Stimulated activated naive CD8-positive, alpha-beta T cell treated with anti-CD3 and anti-CD28 coated beads, Interleukin-15, Interleukin-2, amounts not matched to agents 100 ng/mL and 50 ng/mL, for 24 hours (primary cell): ENCODE measurements around the gene TPTE2.
"Not testable (repeated sequence)": the region's sequence is repeated elsewhere in the genome, so short reads cannot be mapped to it uniquely, and the experiment has no call there.

Experiments used
- H3K27ac Mint-ChIP-seq: one replicate; pipeline ENCODE4 v1.8.0; 2021; ENCODE audit warnings: mild to moderate bottlenecking, mixed read lengths
- H3K27me3 Mint-ChIP-seq: one replicate; pipeline ENCODE4 v1.8.0; 2021; ENCODE audit warnings: mixed read lengths
- H3K36me3 Mint-ChIP-seq: one replicate; pipeline ENCODE4 v1.8.0; 2021; ENCODE audit warnings: low read depth, mixed read lengths
- H3K4me1 Mint-ChIP-seq: one replicate; pipeline ENCODE4 v1.8.0; 2021; ENCODE audit warnings: low read depth, mixed read lengths
- H3K4me3 Mint-ChIP-seq: one replicate; pipeline ENCODE4 v1.8.0; 2021; ENCODE audit warnings: mild to moderate bottlenecking, mixed read lengths
- H3K9me3 Mint-ChIP-seq: one replicate; pipeline ENCODE4 v1.8.0; 2021; ENCODE audit warnings: mixed read lengths

Gene TPTE2

DNA sequence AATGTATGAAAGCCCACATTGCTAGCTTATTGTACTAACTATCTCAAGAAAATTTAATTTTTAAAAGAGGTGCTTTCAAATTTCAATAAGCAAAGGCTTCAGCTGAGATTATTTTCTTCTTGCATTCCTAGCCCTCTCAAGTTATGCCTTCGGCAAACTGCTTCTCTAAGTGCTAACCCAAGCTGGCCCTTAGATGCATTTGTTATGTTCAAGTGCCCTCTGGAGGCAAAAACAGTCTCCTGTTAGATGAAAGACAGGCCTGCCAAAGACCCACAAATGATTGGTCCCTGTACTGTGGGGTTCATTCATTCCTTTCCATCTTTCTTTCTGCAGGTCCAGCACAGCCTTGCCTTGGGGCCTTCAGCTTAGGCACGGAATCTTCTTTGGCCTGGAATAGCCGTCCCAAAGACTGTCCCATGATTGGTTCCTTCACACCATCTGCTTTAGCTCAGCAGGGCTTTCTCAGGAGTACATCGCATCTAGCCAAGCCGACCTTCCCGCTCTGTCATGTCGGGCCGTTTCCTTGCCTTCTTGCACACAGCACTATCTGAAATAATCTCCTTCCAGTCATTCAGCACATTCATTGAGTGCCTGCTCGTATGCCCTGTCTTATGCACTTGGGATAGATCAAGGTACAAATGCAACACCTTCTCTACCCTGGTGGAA lies 26.4 kb upstream of the TPTE2 start:
- Mint-ChIP-seq H3K36me3 (peaks cover 4% of the 10 kb centered on the region), H3K4me1 (peaks cover 24% of the 10 kb centered on the region), H3K27ac (peak overlapping the region; percentile 91), H3K4me3 (peak overlapping the region; percentile 83), H3K27me3 (peaks cover 4% of the 10 kb centered on the region), H3K9me3 (no peaks in the 10 kb centered on the region)

DNA sequence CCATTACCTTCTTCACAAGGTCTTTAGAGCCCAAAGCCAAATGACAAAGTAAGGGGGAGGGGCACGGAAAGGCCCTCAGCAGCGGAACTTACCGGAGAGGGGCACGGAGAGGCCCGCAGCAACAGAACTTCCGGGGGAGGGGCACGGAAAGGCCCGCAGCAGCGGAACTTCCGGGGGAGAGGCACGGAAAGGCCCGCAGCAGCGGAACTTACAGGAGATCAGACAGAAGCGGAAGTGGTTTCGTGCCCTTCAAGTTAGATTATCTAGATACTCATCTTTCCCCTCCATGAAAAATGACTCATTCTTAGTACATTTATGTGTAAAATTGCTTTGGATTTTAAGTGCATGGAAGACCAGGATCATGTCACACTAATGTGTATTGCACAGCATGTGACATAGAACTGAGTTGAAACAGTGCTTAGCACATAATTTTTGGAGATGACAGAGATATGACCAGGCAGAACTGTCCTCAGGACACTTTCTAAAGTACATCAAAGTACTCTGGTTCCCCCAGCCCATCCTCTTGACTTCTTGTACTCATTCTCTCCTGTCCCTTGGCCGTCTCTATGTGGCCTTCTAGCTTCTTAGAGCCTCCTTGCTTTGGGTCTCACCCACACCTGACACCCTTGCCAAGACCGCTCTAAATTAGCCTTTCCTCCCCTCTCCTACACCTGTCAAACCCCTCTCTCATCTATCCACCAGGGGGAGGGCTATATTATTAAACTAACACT lies 25.7 kb upstream of the TPTE2 start:
- Mint-ChIP-seq H3K27me3 (peaks cover 4% of the 10 kb centered on the region), H3K27ac (peak overlapping the region; percentile 91), H3K4me1 (peaks cover 24% of the 10 kb centered on the region), H3K36me3 (peaks cover 4% of the 10 kb centered on the region), H3K4me3 (peak overlapping the region; percentile 83), H3K9me3 (no peaks in the 10 kb centered on the region)

DNA sequence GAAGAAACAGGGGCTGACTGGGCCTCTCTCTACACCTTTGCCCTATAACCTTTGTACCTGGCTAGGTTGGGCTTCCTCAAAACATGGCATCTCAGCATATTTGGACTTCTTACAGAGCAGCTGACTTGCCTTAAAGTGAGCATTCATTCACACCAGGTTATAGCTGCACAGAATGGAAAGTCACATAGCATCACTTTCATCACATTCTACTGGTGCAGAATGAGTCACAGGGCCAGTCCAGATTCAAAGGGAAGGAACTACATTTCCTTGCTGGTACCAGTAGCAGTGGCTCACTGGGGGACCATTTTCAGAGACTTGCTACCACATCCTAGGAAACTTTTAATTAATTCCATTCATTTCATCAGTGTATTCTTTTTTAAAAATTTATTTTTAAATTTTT lies 20.3 kb upstream of the TPTE2 start:
- Mint-ChIP-seq H3K27me3 (peaks cover 8% of the 10 kb centered on the region), H3K27ac (no peak overlapping the region), H3K4me3 (no peak overlapping the region), H3K4me1 (peaks cover 9% of the 10 kb centered on the region), H3K9me3 (peaks cover 3% of the 10 kb centered on the region), H3K36me3 (peaks cover 4% of the 10 kb centered on the region)

DNA sequence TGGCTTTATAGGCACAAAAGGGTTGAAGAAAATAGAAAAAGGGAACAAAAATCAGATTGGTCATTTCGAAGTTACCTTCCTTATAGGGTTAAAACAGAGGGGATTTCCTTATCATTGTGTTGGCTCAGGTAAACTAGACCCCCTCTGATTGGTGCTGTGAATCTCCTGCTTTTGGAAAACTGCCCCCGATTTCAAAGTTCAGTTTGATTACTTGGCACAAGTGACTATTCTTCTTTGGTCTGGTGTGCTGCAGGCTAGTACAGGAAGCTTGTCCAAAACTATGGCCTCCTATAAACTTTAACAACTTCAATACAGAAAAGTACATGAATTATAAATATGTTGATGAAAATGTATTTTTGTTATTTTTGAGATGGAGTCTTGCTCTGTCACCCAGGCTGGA lies 13.9 kb upstream of the TPTE2 start:
- no peaks in the 10 kb centered on the region for H3K4me1 Mint-ChIP-seq
- no peak overlapping the region for H3K4me3 Mint-ChIP-seq
- no peak overlapping the region for H3K27ac Mint-ChIP-seq
- H3K36me3 Mint-ChIP-seq = no peaks in the 10 kb centered on the region
- peaks cover 1% of the 10 kb centered on the region for H3K9me3 Mint-ChIP-seq
- H3K27me3 Mint-ChIP-seq = peaks cover 8% of the 10 kb centered on the region

DNA sequence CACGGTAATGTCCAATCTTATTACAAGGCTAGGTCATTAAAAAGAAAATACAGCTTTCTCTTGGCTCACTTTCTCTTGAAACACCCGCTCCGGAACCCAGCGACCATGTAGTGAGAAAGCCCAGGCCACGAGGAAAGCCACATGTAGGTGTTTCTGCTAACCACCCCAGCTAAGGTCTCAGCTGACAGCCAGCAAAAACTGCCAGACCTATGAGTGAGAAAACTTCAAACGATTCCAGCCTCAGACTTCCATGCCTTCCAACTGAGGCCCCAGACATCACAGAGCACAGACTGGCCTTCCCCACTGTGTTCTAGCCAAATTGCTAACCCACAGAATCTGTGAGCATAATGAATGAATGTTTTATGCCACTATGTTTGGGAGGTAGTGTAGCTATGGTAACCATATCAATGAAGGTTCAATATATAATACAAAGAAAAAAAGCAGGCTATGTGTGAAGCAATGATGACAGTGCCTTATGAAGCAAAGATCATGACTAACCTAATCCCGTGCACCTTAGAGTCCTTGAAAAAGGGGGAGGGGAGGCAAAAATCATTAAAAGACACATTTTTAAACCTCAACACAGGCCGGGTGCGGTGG lies 11.9 kb upstream of the TPTE2 start:
- H3K9me3 Mint-ChIP-seq = no peaks in the 10 kb centered on the region
- H3K27me3 Mint-ChIP-seq = peaks cover 4% of the 10 kb centered on the region
- H3K4me1 Mint-ChIP-seq = no peaks in the 10 kb centered on the region
- no peak overlapping the region for H3K27ac Mint-ChIP-seq
- H3K4me3 Mint-ChIP-seq = no peak overlapping the region
- H3K36me3 Mint-ChIP-seq = no peaks in the 10 kb centered on the region

DNA sequence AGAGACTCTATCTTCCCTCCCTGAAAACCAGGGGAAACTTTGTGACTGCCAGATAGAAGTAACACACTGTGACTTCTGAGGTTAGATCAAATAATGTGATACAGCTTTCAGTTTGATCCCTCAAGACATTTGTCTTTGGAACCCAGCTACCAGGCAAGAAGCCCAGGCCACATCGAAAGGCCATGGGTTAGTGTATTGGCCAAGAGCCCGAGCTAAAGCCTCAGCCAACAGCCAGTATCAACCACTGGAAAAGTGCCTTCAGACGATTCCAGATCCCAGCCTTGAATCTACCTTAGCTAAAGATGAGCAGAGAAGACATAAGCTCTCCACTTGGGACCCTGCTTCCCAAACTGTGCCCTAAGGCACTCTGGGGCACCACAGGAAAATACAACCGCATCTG lies 10.9 kb upstream of the TPTE2 start:
- no peaks in the 10 kb centered on the region for H3K4me1 Mint-ChIP-seq
- no peaks in the 10 kb centered on the region for H3K36me3 Mint-ChIP-seq
- H3K9me3 Mint-ChIP-seq = no peaks in the 10 kb centered on the region
- no peak overlapping the region for H3K27ac Mint-ChIP-seq
- peaks cover 4% of the 10 kb centered on the region for H3K27me3 Mint-ChIP-seq
- no peak overlapping the region for H3K4me3 Mint-ChIP-seq

DNA sequence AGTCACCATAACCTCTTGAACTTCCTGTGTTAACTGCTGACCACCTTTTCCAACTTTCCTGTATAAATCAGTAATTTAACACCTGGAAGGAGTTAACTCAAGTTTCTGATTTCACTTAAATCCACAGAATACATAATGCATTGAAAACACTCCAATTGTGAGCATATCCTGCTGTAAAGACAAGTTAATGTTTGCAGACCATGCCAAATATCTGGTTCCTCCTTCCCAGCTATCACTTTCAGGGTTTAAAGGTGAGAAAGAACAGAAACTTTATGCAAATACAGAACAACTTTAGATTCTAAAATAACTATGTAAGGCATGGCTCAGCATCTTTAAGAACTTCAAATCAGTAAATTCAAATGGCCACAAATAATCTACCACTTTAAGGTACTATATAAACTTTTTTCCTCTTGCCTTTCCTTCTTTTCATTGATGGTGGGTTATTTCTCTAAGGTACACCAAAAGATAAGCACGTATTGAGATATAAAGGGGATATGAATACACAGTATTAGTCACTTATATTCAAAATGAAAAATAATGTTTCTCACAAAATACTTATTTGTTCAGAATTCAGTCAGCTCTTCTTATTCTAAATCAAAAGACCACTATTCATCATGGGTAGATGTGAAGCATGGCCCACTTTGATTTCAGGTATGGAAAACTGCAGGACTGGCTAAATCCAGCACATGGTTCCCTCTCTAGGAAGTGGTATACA lies 6.6 kb upstream of the TPTE2 start:
- Mint-ChIP-seq H3K9me3 (no peaks in the 10 kb centered on the region), H3K4me1 (no peaks in the 10 kb centered on the region), H3K27ac (no peak overlapping the region), H3K27me3 (peaks cover 4% of the 10 kb centered on the region), H3K4me3 (no peak overlapping the region), H3K36me3 (no peaks in the 10 kb centered on the region)

DNA sequence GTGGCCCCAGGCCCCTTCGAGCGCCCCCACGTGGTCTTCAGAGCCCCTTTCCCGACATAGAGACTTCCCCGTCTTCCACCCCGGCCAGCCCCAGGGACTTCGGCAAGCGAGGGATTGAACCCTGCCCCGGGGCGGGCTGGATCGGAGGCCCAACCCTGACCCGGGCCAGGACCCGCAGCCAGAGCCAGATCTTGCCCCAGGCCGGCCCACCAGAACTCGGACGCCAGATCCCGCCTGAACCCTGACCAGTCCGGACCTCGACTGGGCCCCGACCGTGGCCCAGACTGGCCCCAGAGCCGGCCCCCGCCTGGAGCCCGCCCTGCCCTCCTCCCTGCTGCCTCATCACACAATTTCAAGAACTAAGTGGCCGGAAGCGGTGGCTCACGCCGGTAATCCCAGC lies 253 bp upstream of the TPTE2 start:
- Mint-ChIP-seq H3K27me3 (no peaks in the 10 kb centered on the region), H3K36me3 (no peaks in the 10 kb centered on the region), H3K4me3 (no peak overlapping the region), H3K9me3 (no peaks in the 10 kb centered on the region), H3K4me1 (no peaks in the 10 kb centered on the region), H3K27ac (no peak overlapping the region)

DNA sequence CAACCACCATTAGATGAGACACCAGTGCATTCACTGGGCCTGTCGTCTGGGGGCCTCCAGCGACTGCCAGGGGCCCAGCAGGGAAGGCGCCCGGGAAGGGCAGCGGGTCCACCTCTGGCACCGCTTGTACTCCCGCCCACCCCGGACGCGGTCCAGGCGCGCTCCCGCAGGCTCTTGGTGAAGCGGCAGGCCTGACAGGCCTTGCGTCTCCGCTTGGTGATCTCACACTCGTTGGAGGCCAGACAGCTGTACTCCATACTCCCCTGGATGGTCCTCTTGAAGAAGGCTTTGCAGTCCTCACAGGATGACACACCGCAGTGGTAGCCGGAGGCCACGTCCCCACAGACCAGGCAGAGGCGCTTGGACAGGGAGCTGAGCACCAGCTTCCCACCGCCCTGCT lies 660 bp downstream of the TPTE2 start:
- not testable (repeated sequence) for H3K9me3 Mint-ChIP-seq, H3K4me3 Mint-ChIP-seq, H3K4me1 Mint-ChIP-seq, H3K27ac Mint-ChIP-seq, H3K36me3 Mint-ChIP-seq, H3K27me3 Mint-ChIP-seq

DNA sequence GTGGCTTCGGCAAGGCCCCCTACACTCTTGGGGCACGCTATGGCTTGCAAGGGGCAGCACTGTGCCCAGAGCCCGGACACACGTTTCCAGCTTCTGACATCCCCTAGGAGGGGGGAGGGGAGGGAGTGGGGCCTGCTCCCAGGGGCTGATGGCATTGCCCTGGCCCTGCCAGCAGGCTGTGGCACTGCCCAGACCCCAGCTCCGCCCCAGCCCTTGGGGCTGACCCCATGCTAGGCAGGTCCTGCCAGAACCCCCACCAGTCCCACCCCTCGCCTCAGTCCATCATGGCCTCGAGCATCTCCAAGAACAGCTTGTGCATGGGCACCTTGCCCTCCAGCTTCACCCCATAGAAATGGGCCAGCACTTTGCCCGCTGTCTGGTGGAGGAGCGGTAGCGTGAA lies 1.6 kb downstream of the TPTE2 start:
- not testable (repeated sequence) for H3K4me1 Mint-ChIP-seq, H3K9me3 Mint-ChIP-seq, H3K27me3 Mint-ChIP-seq, H3K27ac Mint-ChIP-seq, H3K4me3 Mint-ChIP-seq, H3K36me3 Mint-ChIP-seq

DNA sequence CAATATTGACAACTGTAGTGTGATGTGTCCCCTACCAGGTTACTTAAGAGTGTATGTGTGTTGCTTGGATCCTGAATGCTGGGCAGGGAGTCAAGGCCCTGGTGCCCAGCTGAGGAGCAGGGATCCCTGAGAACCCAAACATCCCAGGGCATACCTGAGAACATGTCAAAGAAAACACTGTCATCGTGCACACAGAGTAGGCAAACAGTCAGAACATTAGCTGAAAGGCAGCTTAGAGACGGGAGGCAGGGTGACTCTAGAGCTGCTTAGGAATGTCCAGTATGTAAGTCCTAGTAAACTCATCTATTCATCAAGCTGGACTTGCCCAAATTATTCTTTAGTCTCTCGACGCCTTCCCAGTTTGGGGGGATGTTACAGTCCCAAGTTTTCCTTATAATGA lies 4.0 kb downstream of the TPTE2 start:
- H3K27ac Mint-ChIP-seq, H3K9me3 Mint-ChIP-seq, H3K4me3 Mint-ChIP-seq, H3K36me3 Mint-ChIP-seq, H3K4me1 Mint-ChIP-seq, H3K27me3 Mint-ChIP-seq: not testable (repeated sequence)

DNA sequence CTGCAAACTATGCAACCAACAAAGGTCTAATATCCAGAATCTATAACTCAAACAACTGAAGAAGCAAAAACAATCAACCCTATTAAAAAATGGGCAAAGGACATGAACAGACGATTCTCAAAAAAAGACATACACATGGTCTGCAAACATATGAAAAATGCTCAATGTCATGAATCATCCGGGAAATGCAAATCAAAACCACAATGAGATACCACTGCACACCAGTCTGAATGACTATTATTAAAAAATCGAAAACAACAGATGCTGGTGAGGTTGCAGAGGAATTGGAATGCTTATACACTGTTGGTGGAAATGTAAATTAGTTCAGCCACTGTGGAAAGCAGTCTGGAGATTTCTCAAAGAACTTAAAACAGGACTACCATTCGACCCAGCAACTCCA lies 12.1 kb downstream of the TPTE2 start:
- not testable (repeated sequence) for H3K9me3 Mint-ChIP-seq, H3K27me3 Mint-ChIP-seq, H3K27ac Mint-ChIP-seq, H3K36me3 Mint-ChIP-seq, H3K4me3 Mint-ChIP-seq, H3K4me1 Mint-ChIP-seq

DNA sequence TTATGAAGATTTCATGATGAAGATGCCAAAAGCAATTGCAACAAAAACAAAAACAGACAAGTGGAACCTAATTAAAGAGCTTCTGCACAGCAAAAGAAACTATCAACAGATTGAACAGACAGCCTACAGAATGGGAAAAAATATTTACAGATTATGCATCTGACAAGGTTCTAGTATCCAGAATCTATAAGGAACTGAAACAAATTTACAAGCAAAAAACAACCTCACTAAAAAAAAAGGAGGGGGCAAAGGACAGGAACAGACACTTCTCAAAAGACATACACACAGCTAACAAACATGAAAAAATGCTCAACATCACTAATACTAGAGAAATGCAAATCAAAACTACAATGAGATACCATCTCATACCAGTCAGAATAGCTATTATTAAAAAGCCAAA lies 35.7 kb downstream of the TPTE2 start:
- not testable (repeated sequence) for H3K36me3 Mint-ChIP-seq, H3K27me3 Mint-ChIP-seq, H3K27ac Mint-ChIP-seq, H3K4me1 Mint-ChIP-seq, H3K4me3 Mint-ChIP-seq, H3K9me3 Mint-ChIP-seq

DNA sequence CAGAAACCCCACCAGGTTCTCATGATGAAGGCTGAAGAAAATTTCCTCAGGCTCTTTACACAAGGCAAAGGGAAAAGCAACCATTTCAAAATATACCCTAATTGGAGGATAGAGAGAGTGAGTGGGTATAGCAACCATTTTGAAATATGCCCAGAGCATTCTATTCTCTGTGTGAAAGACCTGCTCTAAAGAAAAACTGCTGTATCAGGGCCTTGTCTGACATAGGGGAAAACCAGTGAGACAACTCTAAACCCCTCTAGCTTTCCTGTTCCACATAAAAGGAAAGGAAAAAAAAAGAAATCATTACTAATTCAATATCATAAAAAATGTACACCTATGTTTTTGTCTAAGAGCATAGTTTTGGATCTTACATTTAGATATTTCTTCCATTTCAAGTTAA lies 42.3 kb downstream of the TPTE2 start:
- no peak overlapping the region for H3K27ac Mint-ChIP-seq
- H3K36me3 Mint-ChIP-seq = no peaks in the 10 kb centered on the region
- no peaks in the 10 kb centered on the region for H3K9me3 Mint-ChIP-seq
- H3K27me3 Mint-ChIP-seq = peaks cover 7% of the 10 kb centered on the region
- H3K4me3 Mint-ChIP-seq = no peak overlapping the region
- peaks cover 11% of the 10 kb centered on the region for H3K4me1 Mint-ChIP-seq

DNA sequence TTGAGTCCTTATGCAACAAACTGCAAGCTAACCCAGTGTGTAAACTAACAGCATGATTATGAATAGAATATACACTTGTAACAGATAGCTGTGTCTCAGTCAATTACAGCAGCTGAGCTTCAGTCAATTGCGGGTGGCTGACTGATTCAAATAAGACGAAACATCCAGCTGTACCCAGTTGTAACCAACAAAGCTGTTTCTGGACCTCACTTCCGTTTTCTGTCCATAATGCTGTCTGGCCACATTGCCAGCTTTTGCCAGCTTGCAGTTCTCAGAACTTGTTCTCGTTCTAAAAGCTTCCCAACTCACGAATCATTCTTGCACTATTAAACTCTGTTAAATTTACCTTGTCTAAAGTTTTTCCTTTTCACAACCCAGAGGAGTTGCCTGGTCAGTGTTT lies 53.7 kb downstream of the TPTE2 start:
- H3K9me3 Mint-ChIP-seq, H3K27ac Mint-ChIP-seq, H3K4me3 Mint-ChIP-seq, H3K27me3 Mint-ChIP-seq, H3K36me3 Mint-ChIP-seq, H3K4me1 Mint-ChIP-seq: not testable (repeated sequence)
